Astrocyte of the cerebellum (primary cell): ENCODE measurements around the gene TRPC3.

Experiments used
- DNase-seq: peaks from one replicate; pipeline ENCODE4 v3.0.0-alpha.2; 2011; ENCODE audit warnings: low read depth
- H3K4me3 ChIP-seq: 2 replicates; pipeline ENCODE4 v1.5.1; 2011; ENCODE audit warnings: mild to moderate bottlenecking, low read depth, low read length, moderate library complexity
- in situ Hi-C: cut with HindIII; loops from 2 replicates; pipeline ENCODE4 v1.10.0; 2017; ENCODE audit warnings: low sequenced_read_pairs
- TF ChIP-seq, protein P1 (sequence below): IDR thresholded peaks from 2 replicates; pipeline ENCODE4 v1.5.1; 2012; ENCODE audit warnings: low read length, low read depth, moderate library complexity, mild to moderate bottlenecking; ENCODE audit errors: missing control alignments

Gene TRPC3

GRCh38 chr4:121885115-121885514 lies 66.7 kb downstream of the TRPC3 start:
- no peak overlapping the region for H3K4me3 ChIP-seq
- DNase-seq, result no peak
- in situ Hi-C loops, result no loop called here
- TF ChIP-seq, protein P1, sequence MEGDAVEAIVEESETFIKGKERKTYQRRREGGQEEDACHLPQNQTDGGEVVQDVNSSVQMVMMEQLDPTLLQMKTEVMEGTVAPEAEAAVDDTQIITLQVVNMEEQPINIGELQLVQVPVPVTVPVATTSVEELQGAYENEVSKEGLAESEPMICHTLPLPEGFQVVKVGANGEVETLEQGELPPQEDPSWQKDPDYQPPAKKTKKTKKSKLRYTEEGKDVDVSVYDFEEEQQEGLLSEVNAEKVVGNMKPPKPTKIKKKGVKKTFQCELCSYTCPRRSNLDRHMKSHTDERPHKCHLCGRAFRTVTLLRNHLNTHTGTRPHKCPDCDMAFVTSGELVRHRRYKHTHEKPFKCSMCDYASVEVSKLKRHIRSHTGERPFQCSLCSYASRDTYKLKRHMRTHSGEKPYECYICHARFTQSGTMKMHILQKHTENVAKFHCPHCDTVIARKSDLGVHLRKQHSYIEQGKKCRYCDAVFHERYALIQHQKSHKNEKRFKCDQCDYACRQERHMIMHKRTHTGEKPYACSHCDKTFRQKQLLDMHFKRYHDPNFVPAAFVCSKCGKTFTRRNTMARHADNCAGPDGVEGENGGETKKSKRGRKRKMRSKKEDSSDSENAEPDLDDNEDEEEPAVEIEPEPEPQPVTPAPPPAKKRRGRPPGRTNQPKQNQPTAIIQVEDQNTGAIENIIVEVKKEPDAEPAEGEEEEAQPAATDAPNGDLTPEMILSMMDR, result no peak

DNA sequence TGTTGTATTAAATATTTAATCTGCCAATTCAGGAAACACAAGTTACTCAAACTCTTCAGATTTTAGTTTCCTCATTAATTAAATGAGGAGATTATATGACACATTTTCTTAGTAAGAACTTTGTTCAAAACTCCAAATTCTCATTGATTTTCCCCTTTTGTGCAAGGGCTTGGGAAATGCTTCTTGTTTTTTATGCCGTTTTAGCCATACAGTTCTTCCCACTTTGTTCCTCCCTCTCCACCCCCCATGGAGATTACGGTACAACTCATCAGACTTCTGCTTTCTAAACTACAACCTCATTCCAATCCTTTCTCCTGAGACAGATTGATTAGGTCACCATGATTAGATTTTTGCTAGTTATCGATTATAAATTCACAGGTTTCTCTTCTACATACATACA lies 70.7 kb downstream of the TRPC3 start:
- in situ Hi-C loops, result no loop called here
- DNase-seq, result no peak
- no peak overlapping the region for H3K4me3 ChIP-seq
- TF ChIP-seq, protein P1, result no peak

GRCh38 chr4:121879135-121879534 lies 72.7 kb downstream of the TRPC3 start:
- no peak for DNase-seq
- H3K4me3 ChIP-seq, result no peak overlapping the region
- TF ChIP-seq, protein P1, result no peak
- in situ Hi-C loops, result no loop called here

DNA sequence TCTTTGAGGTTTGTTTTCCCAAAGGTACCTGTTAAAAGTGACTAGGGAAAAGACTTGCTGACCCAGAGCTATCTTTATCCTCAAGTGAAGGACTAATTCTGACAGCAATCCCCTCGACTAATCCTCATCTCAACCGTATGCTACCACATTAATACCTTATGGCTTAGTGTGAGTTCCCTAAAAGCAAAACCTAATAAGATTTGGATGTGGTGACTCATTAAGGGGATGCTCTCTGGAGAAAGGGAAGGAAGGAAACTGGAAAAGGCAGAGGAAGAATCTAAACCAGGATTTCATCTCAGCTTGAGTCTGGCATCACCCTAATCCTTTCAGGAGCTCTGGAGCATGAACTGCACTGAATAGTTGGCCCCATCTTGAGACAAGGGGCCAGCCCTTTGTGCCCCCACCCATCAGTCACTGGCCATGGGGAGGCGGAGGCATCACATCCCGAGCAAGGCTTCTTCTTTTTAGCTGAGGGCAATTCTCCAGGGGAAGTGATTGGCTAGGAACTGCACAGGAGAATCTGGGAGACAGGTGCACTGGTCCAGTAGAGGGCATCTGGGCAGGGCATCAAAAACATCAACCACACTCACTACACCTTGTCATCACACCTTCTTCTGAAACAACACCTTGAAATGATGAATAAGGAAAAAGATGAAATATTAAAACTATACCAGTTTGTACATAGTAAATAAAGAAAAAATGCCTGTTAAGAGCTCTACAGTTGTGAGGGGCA lies 74.7 kb downstream of the TRPC3 start:
- TF ChIP-seq, protein P1, result no peak
- DNase-seq, result no peak
- in situ Hi-C loops, result no loop called here
- H3K4me3 ChIP-seq, result no peak overlapping the region

DNA sequence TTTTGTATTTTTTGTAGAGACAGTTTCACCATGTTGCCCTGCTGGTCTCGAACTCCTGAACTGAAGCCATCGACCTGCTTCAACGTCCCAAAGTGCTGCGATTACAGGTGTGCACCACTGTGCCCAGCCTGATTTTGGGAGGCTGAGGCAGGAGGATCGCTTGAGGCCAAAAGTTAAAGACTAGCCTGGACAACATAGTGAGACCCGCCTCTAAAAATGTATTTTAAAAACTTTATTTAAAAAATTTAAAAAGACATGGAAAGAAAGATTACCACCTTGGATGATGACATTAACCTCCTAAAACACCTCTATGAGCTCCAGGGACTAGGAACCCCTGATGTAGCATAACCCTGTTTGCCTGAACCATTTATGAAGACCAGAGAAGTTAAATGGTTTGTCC lies 75.8 kb downstream of the TRPC3 start:
- no peak for DNase-seq
- in situ Hi-C loops, result no loop called here
- TF ChIP-seq, protein P1, result no peak
- H3K4me3 ChIP-seq, result no peak overlapping the region

GRCh38 chr4:121875652-121876051 lies 76.2 kb downstream of the TRPC3 start:
- TF ChIP-seq, protein P1, result no peak
- no peak for DNase-seq
- in situ Hi-C loops, result no loop called here
- H3K4me3 ChIP-seq, result no peak overlapping the region
